Astrocyte of the hippocampus (primary cell): ENCODE data around the gene MLC1.

Experiments used
- DNase-seq: peaks from one replicate; pipeline ENCODE4 v3.0.0; 2011; ENCODE audit warnings: low read depth, low spot score

Gene MLC1

DNA sequence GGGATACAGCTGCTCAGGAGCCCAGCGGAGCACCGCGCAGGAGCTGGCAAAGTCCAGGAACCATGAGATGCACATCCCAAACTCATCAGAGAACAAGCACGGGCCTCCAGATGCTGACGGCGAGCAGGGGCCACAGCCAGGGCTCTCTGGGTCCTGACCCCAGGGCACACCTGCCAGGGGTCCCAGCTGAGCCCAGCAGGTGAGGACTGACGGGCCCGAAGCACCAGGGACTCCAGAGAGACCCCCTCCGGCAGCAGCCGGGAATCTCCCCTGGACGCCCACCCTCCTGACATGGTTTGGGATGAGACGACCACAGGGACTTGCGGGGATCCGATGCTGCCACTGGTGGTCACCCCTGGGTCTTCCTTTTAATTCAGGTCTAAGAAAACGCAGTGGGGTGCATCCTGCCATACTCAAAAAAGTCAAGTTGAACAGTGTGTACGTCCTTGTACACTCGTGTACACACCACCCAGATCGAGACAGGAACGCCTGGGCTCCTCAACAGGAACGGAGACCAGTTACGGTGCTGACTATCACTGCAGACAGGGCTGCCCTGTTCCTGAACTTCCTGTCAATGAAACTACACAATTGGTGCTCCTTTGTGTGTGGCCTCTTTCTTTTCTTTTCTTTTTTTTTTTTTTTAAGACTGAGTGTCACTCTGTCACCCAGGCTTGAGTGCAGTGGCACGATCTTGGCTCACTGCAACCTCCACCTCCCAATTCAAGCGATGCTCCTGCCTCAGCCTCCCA lies 49.1 kb downstream of the MLC1 start:
- DNase-seq: no peak

DNA sequence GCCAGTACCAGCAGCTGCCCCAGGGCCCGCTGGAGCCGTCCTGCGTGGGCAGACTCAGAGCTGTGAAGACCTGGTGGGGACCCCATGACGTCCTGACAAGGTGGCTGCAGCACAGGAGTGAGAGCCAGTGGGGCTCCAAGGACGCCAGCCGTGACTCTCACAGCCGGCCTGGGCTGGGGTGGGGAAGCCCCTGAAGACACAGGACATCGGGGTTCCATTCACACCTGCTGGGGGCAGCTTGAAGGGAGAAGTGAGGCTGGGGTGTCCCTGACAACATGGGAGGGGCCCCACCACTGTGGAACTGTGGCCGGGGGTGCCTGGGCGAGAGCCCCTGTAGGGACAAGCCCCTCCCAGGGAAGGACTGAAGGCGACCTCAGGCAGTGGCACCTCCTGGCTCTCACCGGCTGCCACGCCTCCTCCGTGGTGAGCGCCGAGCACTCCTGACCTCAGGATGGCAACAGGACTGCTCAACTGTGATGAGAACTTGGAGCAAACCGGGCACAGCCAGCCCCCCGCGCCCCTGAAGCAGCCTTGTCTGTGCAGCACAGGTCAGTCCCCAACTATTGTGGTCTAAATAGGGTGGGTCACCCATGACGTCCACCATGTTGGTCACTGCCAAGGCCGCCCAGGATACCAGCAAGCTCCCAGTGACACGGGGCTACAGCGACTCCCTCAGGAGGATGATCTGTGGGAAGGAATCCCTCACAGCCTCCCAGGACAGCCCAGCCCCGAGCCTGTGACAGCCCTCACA lies 49.9 kb downstream of the MLC1 start:
- no peak for DNase-seq

GRCh38 chr22:50034126-50035081 lies 50.8 kb downstream of the MLC1 start:
- DNase-seq: no peak

- DNase-seq: no peak
Observed at GRCh38 chr22:50032941-50033601, 52.2 kb downstream of the MLC1 start.

GRCh38 chr22:50032109-50032871 lies 52.9 kb downstream of the MLC1 start:
- no peak for DNase-seq

DNA sequence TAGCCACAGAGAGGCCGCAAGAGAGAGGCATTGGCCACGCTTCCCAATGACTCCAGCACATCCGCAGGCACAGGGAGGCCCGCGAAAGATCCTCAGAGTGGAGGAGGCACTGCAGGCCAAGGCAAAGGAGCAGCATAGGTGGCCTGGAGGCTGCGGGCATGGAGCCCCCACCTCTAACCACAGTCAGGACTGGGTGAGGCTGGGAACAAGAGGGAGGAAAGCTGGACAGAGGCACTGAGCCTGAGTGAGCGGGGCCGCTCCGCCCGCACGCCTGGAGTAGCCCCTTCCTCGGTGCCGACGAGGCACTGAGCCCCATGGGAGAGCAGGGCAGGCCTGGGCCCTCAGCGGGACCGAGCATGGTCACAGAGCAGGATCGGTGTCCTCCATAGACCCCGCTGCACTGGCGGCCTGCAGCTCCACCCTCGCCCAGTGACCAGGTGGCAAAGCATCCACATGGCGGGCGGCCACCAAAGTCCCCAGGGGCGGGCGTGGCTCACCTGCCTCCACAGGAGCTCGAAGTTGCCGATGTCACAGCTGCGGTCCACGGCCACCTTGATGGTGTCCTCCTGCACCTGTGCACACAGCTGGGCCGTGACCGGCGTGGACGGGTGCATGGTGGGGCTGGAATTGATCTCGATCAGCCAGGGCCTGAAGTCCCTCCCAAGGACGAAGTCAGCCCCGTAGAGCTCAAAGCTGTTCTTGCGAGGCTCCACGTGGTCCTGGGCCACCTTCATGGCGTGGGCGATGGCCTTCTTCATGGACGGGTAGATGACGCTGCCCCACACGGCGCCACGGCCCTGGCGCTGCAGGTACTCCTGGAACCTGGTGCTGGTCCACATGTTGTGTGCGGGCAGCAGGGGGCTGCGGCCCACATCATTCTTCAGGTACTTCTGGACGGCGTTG lies 53.8 kb downstream of the MLC1 start:
- DNase-seq: no peak

GRCh38 chr22:50030297-50031188 lies 54.7 kb downstream of the MLC1 start:
- peak; percentile 86 for DNase-seq

DNA sequence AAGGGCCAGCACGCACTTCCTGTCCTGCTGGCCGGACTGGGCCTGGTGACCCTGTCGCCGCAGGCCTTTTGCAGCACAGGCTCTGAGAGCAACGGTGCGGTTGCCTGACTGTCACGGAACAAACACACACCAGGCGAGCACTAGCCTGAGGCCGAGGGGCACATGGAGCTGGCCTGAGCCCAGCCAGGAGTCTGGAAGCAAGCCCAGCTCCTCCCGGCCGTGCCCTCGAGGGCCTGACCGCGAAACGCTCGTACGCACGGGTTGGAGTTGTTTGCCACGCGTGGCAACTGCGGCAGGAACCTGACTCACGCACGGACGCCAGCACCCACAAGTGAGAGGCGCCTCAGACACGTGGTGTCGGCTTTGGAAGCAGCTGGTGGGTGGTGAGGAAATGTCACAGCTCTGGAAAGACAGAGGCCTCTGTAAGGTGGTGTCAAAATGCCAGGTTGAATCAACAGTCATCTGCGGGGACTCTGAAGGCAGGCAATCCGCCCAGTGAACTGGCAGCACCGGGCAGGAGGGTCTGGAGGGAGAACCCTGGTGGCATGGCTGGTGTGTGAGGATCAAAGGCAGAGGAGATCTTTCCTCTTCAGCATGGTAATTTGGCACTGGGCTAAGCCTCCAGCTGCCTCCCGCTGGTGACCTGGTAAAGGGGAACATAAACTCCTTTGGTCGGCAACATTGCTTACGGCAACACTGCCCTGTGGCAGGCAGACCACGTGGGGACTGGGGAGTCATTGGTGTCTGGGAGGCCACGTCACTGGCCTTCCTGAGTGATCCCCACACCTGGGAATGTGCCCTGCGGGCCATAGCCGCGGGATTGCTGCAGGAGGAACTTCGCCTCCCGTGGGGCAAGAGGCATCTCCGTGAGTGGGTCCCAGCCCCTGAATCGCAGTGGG lies 57.3 kb downstream of the MLC1 start:
- no peak for DNase-seq

GRCh38 chr22:50025993-50026392 lies 59.2 kb downstream of the MLC1 start:
- no peak for DNase-seq

DNA sequence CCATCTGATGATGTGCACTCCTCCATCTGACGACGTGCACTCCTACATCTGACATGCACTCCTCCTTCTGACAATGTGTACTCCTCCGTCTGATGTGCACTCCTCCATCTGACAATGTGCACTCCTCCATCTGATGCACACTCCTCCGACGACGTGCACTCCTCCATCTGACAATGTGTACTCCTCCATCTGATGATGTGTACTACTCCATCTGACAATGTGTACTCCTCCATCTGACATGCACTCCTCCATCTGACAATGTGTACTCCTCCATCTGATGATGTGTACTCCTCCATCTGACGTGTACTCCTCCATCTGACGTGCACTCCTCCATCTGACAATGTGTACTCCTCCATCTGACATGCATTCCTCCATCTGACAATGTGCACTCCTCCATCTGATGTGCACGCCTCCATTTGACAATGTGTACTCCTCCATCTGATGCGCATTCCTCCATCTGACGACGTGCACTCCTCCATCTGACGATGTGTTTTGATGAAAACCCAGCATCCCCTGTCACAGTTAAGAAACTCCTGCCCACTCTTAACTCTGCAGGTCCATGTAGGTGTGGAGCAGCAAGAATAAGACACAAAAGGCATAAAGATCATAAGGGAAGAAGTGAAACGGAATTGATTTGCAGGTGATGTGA lies 62.9 kb downstream of the MLC1 start:
- DNase-seq: no peak

GRCh38 chr22:50020606-50021005 lies 64.6 kb downstream of the MLC1 start:
- DNase-seq: no peak

DNA sequence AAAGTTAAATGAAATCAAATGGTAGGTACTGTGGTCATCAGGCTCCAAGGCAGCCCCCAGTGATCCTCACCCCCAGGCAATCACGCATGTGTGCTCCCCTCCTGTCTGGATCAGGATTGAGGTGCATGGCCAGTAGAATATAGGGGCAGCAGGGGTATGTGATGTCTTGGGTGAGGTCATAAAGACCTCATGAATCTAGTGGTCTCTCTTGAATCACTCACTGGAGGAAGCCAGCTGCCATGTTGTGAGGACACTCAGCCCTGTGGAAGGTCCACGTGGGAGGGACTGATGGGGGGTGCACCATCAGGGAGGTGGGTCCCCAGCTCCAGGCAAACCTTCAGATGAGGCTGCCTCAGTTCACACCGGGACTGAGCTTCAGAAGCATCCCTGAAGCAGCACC lies 65.9 kb downstream of the MLC1 start:
- no peak for DNase-seq

DNA sequence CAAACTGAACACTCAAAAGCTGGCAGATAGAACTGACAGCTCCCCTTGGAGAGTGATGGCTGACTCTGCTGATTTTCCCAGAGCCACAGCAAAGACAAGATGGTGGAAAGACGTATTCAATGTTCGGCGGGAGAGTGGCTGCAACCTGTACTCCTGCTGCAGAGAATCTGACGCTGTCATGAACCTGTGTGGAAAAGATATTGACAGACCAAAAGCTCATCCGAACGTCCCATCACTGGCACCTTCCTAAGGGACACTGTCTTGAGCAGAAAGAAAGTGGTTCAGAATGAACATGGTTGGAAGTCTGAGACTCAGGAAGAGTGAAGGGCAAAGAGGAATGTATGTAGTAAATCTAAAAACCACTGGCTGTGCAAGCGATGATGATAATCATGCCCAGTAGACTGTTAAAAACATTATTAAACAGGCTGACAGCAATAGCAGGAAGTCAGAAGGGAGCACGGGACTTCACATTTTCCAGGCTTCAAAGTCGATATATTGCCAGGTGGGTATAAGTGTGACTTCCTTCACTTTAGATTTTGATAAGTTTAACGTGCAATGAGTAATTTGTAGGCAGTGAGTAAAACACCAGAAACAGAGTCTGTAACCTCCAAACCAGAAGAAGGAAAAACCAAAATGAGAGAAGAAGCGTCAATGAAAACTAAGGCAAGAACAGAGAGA lies 66.5 kb downstream of the MLC1 start:
- no peak for DNase-seq

- no peak for DNase-seq
Observed at GRCh38 chr22:50017701-50018224, 67.5 kb downstream of the MLC1 start.

DNA sequence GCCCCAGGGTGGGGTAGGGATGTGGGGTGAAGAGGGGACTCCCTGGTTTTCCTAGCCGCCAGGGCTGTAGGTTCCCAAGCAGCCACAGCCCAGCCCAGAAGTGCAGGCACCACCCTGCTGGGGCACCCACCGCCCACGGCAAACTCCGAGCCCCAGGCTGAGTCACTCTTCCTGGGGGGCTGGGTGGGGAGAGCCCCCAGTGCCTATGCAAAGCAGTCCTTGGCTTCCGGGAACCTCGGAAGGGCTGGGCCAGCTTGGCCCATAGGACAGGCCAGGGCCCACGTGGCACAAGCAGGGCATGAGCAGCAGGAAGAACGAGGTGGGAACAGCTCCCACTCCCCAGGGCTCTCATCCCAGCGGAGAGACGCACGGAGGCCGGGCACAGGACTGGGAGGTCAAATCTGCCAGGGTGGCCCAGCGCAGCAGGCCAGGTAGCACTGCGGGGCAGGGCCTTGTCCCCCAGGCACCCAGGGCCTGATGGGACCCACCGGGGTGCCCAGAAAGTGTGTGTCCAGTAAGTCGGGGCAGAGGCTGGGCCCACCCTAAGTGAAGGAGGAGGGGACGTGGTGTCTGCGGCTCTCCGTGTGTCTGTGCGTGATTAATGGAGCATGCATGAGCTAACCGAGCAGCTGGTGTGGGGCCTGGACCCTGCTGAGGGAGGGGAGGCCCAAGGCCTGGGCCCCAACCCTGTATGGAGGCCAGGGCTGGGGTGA lies 68.1 kb downstream of the MLC1 start:
- DNase-seq: no peak
